Activated CD4-positive, alpha-beta memory T cell treated with anti-CD3 and anti-CD28 coated beads for 36 hours (primary cell): Measurements from ENCODE around the gene CYP2E1. TPM values are rescaled to one million over a fixed set of nuclear protein-coding genes. Genes with fewer than 3 reads are reported as not detected.
"Not testable (repeated sequence)": the region's sequence is repeated elsewhere in the genome, so short reads cannot be mapped to it uniquely, and the experiment has no call there.

Source experiments
- CTCF ChIA-PET: fragments of 350-600 bp; sonication (Branson Sonifier 250); formaldehyde crosslinking; loops from one replicate; lab custom pipeline; 2021; ENCODE audit warnings: antibody characterized with exemption, inconsistent platforms; lab: Charles Lee
- POLR2A ChIA-PET: fragments of 350-600 bp; sonication (Branson Sonifier 250); formaldehyde crosslinking; loops from one replicate; lab custom pipeline; 2021; ENCODE audit warnings: antibody characterized with exemption; lab: Charles Lee
- DNase-seq: peaks from one replicate; pipeline ENCODE4 v3.0.0-alpha.2; 2020
- H3K27ac Mint-ChIP-seq: one replicate; pipeline ENCODE4 v1.8.0; 2021; ENCODE audit warnings: mixed read lengths
- H3K27me3 Mint-ChIP-seq: one replicate; pipeline ENCODE4 v1.8.0; 2021; ENCODE audit warnings: mixed read lengths
- H3K36me3 Mint-ChIP-seq: one replicate; pipeline ENCODE4 v1.8.0; 2021; ENCODE audit warnings: mixed read lengths
- H3K4me1 Mint-ChIP-seq: one replicate; pipeline ENCODE4 v1.8.0; 2021; ENCODE audit warnings: low read depth, mixed read lengths
- H3K4me3 Mint-ChIP-seq: one replicate; pipeline ENCODE4 v1.8.0; 2021; ENCODE audit warnings: mild to moderate bottlenecking, mixed read lengths
- H3K9me3 Mint-ChIP-seq: one replicate; pipeline ENCODE4 v1.8.0; 2021; ENCODE audit warnings: mixed read lengths
- intact Hi-C: fragments of 100-400 bp; cut with micrococcal nuclease; formaldehyde crosslinking; loops from one replicate; pipeline ENCODE4 v1.15.1; 2023
- total RNA-seq, 2 experiments: library from RNA; stranded (reverse); gene quantifications; one replicate each; pipeline ENCODE4 v1.2.3, GENCODE V29; 2021

Gene CYP2E1
- total RNA-seq, 2 experiments from 2014 or later: 0.46 to 0.86 TPM

DNA sequence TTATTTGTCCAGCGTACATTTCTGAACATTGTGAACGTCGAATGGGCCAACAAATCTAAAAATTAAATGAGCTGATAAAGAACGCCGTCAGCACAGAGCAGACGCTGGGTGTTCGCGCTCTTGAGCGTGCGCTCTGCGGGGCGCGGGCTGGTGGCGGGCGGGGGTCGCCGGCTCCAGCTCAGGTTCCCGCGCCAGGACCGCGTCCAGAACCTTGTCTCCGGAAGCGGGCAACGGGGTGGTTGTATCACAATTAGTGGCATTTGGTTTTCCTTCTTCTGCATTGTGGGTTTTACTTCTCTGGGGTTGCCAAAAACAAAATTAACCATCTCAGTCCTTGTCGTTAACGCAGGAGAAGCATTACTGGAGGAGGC lies 2.4 kb downstream of the CYP2E1 start:
- CTCF ChIA-PET: interaction anchor here (1.0 to 2.9 kb wide), 2 partner anchors 9 to 91 kb away, joined by 6 to 16 read pairs; no protein-coding TSS in a partner anchor
- DNase-seq: no peak
- peaks cover 18% of the 10 kb centered on the region for H3K4me1 Mint-ChIP-seq
- intact Hi-C loops: no loop called here
- no peak overlapping the region for H3K27ac Mint-ChIP-seq
- H3K27me3 Mint-ChIP-seq: peaks cover 47% of the 10 kb centered on the region
- POLR2A ChIA-PET: no interaction called here
- no peaks in the 10 kb centered on the region for H3K9me3 Mint-ChIP-seq
- H3K36me3 Mint-ChIP-seq: no peaks in the 10 kb centered on the region
- peak overlapping the region; percentile 70 for H3K4me3 Mint-ChIP-seq

DNA sequence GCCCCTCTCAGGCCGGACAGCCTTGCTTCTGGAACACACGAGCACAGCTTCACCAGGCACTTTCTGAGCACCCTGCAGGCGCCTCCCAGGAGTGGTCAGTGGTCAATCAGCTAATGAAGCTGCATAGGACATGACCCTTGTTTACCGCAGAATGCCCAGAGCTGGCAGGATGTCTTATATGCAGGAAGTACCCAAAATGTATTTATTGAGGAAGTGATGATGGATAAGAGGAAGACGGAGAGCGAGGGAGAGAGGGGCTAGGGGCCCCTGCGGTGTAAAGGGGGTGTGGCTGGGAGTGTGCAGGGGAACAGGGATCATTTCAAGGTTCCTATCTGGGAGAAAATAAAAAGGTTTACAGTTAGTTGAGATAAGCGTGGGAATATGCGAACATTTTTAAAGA lies 3.3 kb downstream of the CYP2E1 start:
- no peak overlapping the region for H3K4me3 Mint-ChIP-seq

DNA sequence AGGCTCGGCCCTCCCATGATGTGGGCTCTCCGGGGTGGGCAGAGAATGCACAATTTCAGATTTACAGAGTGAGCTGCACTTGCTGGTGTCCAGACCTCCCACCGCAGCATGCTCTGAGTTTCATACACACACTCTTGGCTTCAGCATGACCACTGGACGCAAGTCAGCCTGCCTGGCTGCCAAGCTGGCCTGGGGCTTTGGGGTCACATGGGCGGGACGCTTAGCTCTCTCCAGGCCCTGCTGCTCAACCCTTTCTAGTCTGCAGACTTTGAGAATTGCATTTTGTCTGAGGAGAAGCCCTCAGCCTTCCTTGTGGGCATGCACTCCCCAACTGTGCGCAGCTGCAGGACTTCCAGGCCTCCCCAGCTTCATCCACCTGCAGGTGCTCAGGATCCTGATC lies 5.7 kb downstream of the CYP2E1 start:
- no peak overlapping the region for H3K27ac Mint-ChIP-seq
- intact Hi-C loops: no loop called here
- ChIA-PET CTCF (no interaction called here), POLR2A (no interaction called here)
- H3K4me1 Mint-ChIP-seq: peaks cover 18% of the 10 kb centered on the region
- H3K36me3 Mint-ChIP-seq: no peaks in the 10 kb centered on the region
- H3K4me3 Mint-ChIP-seq: no peak overlapping the region
- no peak for DNase-seq
- no peaks in the 10 kb centered on the region for H3K9me3 Mint-ChIP-seq
- peaks cover 34% of the 10 kb centered on the region for H3K27me3 Mint-ChIP-seq

More for the DNA sequence above, 3.3 kb downstream of the CYP2E1 start:
- POLR2A ChIA-PET: no interaction called here
- Mint-ChIP-seq H3K4me1 (peaks cover 18% of the 10 kb centered on the region), H3K36me3 (no peaks in the 10 kb centered on the region), H3K27me3 (peaks cover 47% of the 10 kb centered on the region), H3K9me3 (no peaks in the 10 kb centered on the region), H3K27ac (no peak overlapping the region)
- no peak for DNase-seq
- CTCF ChIA-PET: interaction anchor here (2.9 kb wide), 1 partner anchor 10 kb away, joined by 16 read pairs; no protein-coding TSS in a partner anchor
- intact Hi-C loops: no loop called here

DNA sequence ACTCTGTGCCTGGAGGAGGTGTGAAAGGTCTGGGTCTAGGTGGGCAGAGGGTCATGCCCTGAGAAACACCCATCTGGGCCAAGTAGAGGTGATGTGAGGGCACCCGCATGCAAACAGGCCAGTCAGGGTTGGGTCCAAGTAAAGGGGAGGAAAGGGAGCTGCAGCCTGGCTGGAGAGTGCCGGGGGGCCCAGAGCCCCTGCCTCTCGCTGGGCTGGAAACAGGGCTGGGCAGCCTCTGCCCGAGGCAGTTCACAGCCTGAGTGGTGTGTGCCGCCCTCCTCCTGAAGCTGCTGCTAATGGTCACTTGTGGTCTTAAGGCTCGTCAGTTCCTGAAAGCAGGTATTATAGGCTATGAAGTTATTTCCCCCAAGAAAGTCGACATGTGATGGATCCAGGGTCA lies 7.3 kb downstream of the CYP2E1 start:
- Mint-ChIP-seq H3K9me3 (no peaks in the 10 kb centered on the region), H3K27me3 (peaks cover 25% of the 10 kb centered on the region), H3K4me1 (peaks cover 8% of the 10 kb centered on the region), H3K36me3 (no peaks in the 10 kb centered on the region), H3K4me3 (no peak overlapping the region), H3K27ac (no peak overlapping the region)
- intact Hi-C loops: no loop called here
- ChIA-PET POLR2A (no interaction called here), CTCF (no interaction called here)
- no peak for DNase-seq

DNA sequence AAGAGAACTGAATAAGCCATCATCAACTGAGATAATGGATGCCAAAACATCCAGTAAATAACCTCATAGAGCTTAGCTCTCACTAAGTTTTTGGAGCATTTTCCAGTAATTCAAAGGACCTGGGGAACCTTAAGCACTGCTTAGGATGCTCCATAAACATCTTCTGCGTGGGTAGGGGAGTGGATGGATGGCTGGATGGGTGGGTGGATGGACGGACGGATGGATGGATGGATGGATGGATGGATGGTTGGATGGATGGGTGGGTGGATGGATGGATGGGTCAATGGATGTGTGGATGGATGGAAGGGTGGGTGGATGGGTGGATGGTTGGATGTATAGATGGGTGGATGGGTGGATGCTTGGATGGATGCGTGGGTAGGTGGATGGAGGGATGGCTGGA lies 9.0 kb downstream of the CYP2E1 start:
- Mint-ChIP-seq H3K27me3 (peaks cover 12% of the 10 kb centered on the region), H3K4me3 (no peak overlapping the region), H3K27ac (no peak overlapping the region), H3K4me1 (no peaks in the 10 kb centered on the region), H3K36me3 (no peaks in the 10 kb centered on the region), H3K9me3 (no peaks in the 10 kb centered on the region)
- ChIA-PET POLR2A (no interaction called here), CTCF (no interaction called here)
- no peak for DNase-seq
- intact Hi-C loops: no loop called here

DNA sequence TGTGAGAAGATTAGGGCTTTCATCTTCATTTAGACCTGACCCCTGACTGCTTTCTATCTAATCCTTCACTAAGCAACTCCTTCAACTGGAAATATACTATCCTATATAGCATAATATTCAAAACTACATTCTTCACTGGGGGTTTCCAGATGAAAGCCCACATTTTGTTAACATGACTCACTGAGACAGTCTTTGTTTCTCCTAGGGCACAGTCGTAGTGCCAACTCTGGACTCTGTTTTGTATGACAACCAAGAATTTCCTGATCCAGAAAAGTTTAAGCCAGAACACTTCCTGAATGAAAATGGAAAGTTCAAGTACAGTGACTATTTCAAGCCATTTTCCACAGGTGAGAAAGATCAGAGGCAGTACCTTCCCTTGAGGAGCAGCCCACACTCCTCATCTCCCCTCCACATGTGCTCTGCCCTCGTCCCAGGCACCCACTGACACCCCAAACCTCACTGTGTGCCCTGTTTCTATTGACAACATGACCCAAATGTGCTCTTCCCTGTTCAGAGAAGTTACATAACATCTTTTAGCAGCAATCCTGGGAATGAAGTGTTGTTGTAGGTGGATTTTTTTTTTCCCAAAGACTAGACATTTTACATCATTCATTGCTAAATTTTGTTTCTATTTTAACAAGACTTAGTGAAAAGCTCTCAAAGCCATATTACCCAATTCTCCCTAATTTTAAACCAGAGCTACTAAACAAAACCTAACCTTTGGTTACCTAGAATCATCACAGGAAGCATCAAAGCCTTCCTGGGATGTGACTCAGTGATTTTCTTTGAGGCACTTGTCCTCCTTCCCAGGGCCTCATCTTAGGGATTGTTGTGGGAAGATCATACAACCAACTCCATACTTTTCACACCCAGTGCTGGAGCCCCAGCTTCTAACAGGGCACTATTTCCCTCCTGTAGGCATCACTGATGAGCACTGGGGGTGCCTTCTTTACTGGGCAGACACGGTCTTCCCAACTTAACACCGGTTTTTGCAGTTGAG lies 10.7 kb downstream of the CYP2E1 start:
- Mint-ChIP-seq H3K36me3 (no peaks in the 10 kb centered on the region), H3K27me3 (peaks cover 4% of the 10 kb centered on the region), H3K27ac (no peak overlapping the region), H3K9me3 (no peaks in the 10 kb centered on the region), H3K4me3 (no peak overlapping the region), H3K4me1 (no peaks in the 10 kb centered on the region)
- POLR2A ChIA-PET: no interaction called here
- no peak for DNase-seq
- intact Hi-C loops: no loop called here
- CTCF ChIA-PET: no interaction called here

DNA sequence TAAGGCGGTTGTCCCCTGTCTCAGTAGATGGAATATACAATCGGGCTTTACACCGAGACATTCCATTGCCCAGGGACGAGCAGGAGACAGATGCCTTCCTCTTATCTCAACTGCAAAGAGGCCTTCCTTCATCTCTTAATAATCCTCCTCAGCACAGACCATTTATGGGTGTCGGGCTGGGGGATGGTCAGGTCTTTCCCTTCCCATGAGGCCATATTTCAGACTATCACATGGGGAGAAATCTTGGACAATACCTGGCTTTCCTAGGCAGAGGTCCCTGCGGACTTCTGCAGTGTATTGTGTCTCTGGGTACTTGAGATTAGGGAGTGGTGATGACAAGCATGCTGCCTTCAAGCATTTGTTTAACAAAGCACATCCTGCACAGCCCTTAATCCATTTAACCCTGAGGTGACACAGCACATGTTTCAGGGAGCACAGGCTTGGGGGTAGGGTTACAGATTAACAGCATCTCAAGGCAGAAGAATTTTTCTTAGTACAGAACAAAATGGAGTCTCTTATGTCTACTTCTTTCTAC lies 14.3 kb downstream of the CYP2E1 start:
- CTCF ChIA-PET, intact Hi-C loops, POLR2A ChIA-PET: not testable (repeated sequence)

DNA sequence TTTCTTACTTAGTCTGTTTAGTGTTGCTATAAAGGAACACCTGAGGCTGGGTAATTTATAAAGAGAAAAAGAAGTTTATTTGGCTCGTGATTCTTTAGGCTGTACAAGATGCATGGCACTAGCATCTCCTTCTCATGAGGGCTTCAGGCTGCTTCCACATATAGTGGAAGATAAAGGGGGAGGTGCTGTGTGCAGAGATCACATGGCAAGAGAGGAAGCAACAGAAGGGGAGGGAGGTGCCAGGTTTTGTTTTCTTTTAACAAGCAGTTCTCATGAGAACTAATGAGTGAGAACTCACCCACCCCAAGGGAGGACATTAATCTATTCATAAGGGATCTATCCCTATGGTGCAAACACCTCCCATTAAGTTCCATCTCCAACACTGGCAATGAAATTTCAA lies 17.3 kb downstream of the CYP2E1 start:
- Mint-ChIP-seq H3K4me1 (peaks cover 6% of the 10 kb centered on the region), H3K4me3 (no peak overlapping the region), H3K9me3 (peaks cover 20% of the 10 kb centered on the region), H3K36me3 (peaks cover 6% of the 10 kb centered on the region), H3K27ac (no peak overlapping the region), H3K27me3 (peaks cover 19% of the 10 kb centered on the region)
- CTCF ChIA-PET: no interaction called here
- POLR2A ChIA-PET: no interaction called here
- no peak for DNase-seq
- intact Hi-C loops: no loop called here

More for the DNA sequence above, 14.3 kb downstream of the CYP2E1 start:
- not testable (repeated sequence) for H3K9me3 Mint-ChIP-seq, H3K4me3 Mint-ChIP-seq, H3K27ac Mint-ChIP-seq, H3K36me3 Mint-ChIP-seq, H3K27me3 Mint-ChIP-seq, DNase-seq, H3K4me1 Mint-ChIP-seq

DNA sequence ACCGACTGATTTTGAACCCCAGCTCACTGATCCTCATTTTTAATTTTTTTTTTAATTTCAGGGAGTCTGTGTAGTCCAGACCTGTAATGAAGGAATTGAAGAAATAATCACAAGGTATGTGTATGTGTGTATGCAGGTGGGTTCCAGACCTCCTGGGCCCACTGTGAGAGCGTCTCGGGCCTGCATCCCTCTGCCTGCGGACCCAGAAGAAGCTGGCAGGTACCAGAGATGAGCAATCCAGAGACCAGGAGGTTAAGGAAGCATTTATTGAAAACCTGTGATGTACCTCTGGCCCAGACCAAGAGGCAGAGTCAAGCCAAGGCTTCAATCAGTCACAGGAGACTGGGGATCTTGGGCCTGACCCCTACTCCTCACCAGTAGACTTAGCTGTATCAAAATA lies 27.4 kb downstream of the CYP2E1 start:
- CTCF ChIA-PET: no interaction called here
- peaks cover 9% of the 10 kb centered on the region for H3K27me3 Mint-ChIP-seq
- no peaks in the 10 kb centered on the region for H3K4me1 Mint-ChIP-seq
- DNase-seq: no peak
- POLR2A ChIA-PET: no interaction called here
- H3K27ac Mint-ChIP-seq: no peak overlapping the region
- intact Hi-C loops: no loop called here
- no peak overlapping the region for H3K4me3 Mint-ChIP-seq
- H3K36me3 Mint-ChIP-seq: no peaks in the 10 kb centered on the region
- H3K9me3 Mint-ChIP-seq: no peaks in the 10 kb centered on the region

DNA sequence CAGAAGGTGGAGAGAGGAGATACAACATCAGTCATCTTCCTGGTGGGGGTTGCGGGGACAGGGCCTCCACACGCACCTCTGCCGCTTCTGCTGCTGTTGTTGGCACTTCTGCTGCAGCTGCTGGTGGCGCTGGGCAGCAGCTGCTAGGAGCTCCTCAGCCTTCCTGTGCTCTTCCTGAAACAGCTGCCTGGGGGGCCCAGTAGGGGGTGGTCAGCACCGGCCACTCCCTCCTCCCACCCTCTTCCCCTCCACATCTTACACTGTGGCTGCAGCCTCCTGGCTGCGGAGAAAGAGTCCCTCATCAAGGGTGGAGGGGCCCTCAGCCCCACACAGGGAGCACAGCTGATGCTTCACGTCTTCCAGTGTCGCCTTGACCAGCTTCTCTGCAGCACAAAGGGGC lies 28.4 kb downstream of the CYP2E1 start:
- Mint-ChIP-seq H3K27me3 (peaks cover 8% of the 10 kb centered on the region), H3K27ac (no peak overlapping the region), H3K4me3 (no peak overlapping the region), H3K9me3 (no peaks in the 10 kb centered on the region), H3K4me1 (no peaks in the 10 kb centered on the region), H3K36me3 (no peaks in the 10 kb centered on the region)
- CTCF ChIA-PET: interaction anchor here (2.3 kb wide), 1 partner anchor 117 kb away, joined by 4 read pairs; no protein-coding TSS in a partner anchor
- intact Hi-C loops: no loop called here
- POLR2A ChIA-PET: no interaction called here
- no peak for DNase-seq

DNA sequence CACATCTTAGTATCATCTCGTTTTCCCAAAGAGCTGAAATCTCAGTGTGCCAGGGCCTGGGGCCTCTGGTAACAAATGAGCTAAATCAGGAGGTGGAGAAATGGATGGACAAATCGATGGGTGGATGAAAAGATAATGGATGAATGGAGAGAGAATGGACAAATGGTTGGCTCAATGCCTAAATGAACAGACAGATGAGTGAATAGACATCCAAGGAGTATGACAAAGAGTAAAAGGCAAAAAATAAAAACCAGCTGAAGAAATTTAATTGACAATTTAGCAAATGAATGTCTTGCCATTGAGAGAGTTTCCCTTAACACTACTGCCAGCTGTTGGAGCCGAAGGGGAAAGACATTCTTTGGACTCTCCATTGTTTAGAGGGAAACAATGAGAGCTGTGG lies 30.2 kb downstream of the CYP2E1 start:
- DNase-seq: no peak
- ChIA-PET POLR2A (no interaction called here), CTCF (interaction anchor here (2.3 kb wide), 1 partner anchor 119 kb away, joined by 4 read pairs; no protein-coding TSS in a partner anchor)
- H3K9me3 Mint-ChIP-seq: no peaks in the 10 kb centered on the region
- intact Hi-C loops: no loop called here
- no peak overlapping the region for H3K27ac Mint-ChIP-seq
- peaks cover 8% of the 10 kb centered on the region for H3K27me3 Mint-ChIP-seq
- no peaks in the 10 kb centered on the region for H3K36me3 Mint-ChIP-seq
- H3K4me3 Mint-ChIP-seq: no peak overlapping the region
- no peaks in the 10 kb centered on the region for H3K4me1 Mint-ChIP-seq

DNA sequence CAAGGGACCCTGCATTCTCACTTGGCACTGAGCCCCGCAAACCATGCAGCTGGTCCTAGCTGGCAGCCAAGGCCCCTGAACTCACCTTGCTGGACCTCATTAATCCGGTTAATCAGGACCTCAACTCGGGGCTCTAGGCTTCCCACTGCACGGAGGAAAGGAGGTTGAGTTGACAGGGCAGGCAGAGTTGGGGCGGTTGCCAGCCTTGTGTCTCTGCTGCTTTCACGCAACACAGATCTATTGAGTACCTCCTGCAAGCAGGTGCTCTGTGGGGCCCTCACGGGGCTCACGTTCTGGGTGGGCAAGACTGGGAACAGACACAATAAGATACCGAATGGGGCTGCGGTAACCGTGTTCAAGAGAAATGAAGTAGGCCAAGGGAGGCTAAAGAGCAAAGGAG lies 32.1 kb downstream of the CYP2E1 start:
- ChIA-PET POLR2A (no interaction called here), CTCF (no interaction called here)
- no peaks in the 10 kb centered on the region for H3K36me3 Mint-ChIP-seq
- no peak overlapping the region for H3K4me3 Mint-ChIP-seq
- H3K4me1 Mint-ChIP-seq: no peaks in the 10 kb centered on the region
- no peak overlapping the region for H3K27ac Mint-ChIP-seq
- H3K9me3 Mint-ChIP-seq: no peaks in the 10 kb centered on the region
- DNase-seq: no peak
- H3K27me3 Mint-ChIP-seq: peaks cover 8% of the 10 kb centered on the region
- intact Hi-C loops: no loop called here
